NCI-H446 treated with DMSO at 0.1 percent for 48 hours (cell line): ENCODE data around the gene DAZAP1.
A peak's percentile ranks its signal among the peaks of the same experiment; 100 is the strongest.
"Not testable (repeated sequence)": the region's sequence is repeated elsewhere in the genome, so short reads cannot be mapped to it uniquely, and the experiment has no call there.

Experiments
- DNase-seq: peaks from one replicate; lab custom pipeline; 2025; lab: John Stamatoyannopoulos, UW

DAZAP1 gene

DNA sequence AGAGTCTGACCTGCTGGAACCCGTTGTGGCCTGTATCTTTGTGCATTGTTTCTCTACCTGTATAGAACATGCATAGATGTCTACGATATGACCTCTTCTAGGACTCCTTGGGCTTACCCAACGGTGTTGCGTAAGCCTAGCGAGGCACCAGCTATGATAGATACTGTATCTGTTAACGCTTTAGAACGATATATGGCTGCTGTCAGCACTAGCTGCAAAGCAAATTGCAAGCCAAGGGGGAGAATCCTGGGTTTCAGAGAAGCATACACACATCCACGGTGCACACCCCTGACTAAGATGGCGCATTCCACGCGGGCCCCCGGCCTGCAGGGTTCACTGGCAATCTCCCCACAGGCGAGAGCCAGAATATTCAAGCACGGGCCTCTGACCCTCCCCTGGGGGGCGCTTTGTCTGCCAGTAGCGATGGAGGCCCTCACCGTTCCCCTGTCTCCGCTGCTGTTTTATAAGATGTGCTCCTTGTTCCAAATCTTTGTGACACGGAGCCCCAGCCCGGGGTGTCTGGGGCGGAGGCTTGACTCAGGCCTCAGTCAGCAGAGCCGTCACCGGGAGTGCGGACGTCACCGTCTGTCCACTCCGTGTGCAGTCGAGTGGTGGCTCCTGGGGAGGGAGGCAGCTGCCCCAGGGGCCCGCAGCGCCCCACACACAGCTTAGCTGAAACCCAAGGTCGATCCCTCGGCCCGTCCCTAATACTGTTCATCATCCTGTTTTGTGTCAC, 17.9 kb downstream of the DAZAP1 start:
- DNase-seq, result no peak

DNA sequence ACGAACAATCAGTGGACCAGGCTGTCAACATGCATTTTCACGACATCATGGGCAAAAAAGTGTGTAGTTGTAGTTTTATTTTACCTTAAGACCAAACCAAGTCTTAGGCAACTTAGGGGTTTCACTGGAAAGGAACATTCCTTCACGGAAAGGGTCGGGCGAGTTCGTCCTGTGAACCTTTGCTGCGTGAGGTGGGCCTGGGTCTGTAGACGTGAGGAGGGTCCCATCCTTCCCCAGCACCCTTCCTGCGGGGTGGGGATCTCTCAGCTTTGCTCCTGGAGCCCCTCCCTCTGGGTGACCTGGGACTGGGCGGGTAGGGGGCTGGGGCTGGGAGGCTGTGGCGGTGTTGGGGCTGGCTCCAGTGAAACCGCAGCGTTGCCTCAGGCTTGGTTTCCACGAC, 18.5 kb downstream of the DAZAP1 start:
- no peak for DNase-seq

DNA sequence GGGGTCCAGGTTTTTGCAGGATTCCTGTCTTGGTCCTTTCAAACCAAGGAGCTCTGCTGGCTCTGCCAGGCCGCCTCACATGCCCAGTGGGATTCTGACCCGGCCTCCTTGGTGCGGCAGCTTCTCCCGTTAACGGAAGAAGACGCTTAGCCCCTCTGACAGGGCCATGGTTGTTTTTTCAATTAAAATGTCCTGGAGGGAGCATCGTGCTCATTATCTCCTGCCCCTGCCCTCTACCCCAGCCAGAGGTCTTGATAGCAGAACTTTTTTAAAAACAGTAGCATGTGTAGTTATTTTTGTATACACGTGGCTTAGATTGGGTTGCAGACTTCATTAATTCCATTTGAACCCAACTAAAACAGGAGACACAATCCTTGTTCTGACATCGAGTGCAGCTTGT, 19.4 kb downstream of the DAZAP1 start:
- no peak for DNase-seq

DNA sequence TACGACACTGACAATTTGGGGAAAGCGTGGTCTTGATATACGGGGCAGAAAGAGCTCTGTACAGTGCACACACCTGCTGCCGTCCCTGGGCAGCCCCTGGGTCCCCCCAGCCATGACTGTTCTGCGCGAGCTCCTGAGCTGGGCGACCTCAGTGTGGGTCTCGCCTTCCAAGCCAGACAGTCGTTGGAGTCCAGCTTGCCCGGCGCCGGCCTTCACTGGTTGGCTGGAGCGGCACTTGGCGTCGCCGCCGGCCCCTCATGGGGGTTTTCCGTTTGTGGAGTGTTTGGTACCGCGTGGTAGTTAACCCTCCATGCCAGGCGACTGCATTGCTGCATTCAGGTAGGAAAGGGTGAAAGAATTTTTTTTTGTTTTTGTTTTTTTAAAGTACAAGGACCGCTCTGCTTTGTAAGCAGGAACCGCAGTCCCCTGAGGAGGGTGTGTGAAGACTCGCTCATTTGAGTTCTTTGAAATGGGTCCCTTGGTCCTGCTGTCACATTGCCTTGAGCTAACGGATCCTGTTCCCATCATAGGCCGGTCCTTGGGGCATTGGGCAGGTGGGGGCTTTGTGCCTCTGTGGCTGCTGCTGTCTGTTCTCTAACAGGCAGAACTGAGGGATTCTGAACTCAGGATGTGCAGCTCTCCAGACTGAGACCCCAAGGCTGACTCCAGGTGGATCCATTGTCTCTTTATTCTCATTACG, 20.0 kb downstream of the DAZAP1 start:
- no peak for DNase-seq

DNA sequence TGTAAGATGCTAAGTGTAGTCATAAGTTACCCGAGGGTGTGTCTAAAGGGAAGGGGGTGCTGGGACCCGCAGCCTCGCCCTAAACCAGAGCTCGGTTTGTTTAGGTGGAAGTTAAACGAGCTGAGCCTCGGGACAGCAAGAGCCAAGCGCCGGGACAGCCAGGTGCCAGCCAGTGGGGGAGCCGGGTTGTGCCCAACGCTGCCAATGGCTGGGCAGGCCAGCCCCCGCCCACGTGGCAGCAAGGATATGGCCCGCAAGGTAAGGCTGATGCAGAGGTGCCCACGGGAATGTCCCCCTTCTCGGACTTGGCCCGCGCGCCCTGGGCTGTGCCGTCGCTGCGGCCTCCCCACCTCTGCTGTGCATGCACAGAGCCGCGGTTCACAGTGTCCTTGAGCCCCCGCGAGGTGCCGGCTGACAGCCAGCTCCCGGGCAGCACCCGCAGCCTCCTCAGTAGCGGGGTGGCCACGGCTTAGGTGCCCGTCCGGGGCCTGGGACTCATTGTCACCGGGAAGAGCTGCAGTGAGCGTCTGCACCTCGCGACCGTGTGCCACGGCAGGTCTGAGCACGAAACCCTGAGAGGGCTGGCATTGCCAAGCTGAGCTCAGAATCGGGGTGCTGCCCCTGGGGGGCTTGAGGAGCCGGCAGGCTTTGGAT, 21.5 kb downstream of the DAZAP1 start:
- no peak for DNase-seq

DNA sequence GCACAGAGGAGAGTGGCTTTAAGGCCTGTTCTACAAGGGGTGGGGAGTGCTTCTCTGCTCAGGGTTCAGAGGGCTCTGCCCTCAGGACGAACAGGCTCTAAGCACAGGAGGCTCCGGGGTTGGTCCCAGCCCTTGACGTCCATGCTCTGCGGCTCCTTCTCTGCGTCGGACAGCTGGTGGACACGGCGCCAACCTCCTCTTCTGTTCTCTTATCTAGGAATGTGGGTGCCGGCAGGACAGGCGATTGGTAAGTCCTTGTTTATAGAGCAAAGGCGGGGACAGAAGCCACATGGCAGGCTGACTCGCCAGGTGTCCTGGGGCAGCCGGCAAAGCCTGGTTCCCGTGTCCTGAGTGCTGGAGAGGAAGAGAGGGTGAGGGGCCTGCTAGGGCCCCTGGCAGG, 22.4 kb downstream of the DAZAP1 start:
- DNase-seq, result no peak

DNA sequence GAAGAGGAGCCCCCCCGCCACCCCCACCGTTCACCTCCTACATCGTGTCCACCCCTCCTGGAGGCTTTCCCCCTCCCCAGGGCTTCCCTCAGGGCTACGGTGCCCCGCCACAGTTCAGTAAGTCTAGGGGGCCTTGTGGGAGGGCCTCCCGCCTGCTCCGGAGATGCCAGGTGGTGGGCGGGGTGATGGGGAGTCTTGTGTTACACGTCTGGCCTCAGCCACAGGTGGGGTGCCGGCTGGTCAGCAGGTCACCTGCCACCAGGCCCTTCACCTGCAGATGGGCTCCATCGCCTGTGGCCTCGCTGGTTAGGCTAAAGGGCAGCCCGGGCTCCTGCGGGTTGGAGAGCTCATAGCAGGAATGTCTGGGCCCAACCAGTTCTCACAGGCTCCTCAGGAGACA, 22.9 kb downstream of the DAZAP1 start:
- DNase-seq, result no peak

DNA sequence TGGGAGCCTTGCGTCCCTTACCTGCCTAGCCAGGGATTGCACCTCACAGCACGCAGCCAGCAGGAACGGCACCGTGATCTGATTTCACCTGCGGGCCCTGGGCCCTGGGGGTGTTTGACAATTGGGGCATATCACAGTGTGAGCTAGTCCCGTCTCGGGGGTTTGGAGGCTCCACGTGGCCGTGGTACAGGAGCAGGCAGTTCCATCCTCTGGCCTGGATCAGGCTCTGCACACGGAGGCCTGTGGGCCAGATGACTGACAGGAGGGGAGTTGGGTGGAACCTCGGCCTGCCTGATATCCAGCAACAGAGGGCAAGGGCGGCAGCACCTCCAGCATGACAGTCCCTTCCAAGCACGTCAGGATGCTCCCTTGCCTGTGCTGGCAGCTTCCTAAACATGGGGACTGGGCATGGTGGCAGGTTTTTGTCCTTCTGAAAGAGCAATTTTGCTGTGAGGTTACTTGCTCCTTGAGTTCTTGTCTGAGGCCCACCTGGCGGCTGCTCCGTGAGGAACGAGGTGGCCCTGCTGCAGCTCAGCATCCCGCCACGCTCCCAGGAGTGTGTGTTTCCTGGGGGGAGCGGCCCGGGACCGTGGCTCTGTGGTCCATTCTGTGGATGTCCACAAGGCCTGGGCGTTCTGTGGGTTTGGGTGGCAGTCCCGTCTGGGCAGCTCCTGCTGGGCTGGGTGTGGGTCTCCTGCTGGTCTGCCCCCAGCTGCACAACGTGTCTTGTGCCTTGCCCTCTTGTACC, 24.5 kb downstream of the DAZAP1 start:
- DNase-seq, result no peak

DNA sequence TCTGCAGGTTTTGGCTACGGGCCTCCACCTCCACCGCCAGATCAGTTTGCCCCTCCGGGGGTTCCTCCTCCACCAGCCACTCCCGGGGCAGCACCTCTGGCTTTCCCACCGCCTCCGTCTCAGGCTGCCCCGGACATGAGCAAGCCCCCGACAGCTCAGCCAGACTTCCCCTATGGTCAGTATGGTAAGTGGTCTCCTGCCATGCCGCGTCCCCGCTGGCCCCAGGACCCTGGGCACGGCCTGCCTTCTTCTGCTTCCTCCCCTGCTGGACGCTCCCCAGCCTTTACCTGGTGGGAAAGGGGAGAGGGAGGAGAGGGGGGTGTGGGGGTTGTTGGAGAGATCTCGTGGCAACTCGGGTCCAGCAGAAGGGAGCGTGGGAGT, 25.1 kb downstream of the DAZAP1 start:
- no peak for DNase-seq

DNA sequence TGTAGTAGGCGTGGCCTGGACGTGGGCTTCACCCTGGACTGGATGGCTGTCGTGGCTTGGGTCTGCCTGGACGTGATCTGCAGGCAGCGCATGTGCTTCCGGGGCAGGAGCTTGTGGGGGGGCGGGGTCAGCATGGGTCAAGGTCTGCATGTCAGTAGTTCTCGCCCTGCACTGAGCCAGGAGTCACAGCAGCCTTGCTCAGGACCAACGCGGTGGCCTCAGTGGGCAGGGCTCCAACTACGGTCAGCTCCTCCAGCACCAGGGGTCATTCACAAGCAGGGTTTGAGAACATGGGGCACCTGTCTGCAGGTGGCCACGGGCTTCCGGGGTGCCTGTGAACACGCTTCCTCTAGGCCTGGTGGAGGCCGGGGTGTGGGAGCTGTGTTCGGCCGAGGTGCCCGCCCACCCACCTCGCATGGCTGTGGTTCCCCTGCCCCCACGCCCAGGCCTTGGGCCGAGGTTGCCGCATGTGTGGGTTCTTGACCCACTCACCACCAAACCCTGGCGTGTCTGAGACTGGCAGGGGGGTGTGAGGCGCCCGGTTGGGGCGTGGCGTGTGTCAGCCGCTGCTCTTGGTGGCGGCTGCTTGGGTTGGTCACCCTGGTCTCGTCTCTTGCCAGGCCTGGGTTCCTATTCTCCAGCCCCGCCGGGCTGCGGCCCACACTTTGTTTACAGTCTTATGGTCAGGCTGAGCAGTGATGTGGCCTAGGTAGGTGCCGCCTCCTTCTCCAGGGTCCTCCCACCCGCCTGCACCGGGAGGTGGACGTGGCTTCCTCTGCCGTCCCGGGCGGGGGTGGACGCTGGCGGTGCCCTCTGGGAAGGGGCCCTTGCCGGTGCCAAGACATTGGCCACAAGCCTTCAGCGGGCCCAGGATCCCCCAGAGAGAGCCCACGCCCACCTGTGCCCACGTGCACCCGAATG, 26.0 kb downstream of the DAZAP1 start:
- DNase-seq, result no peak

DNA sequence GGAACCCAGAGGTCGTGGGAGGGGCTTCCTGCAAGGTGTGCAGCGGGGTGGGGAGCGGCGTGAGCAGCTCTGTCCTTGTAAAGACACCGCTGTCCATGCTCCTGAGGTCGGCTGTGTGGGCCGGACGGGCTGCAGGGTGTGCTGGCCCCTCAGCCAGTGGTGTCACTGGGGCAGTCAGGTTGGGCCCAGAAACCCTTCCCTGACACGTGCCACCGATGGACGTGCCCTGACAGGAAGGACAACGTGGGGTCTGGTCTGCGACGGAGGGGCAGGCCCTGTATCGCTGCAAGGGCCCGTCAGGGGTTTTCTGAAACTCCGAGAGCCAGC, 26.6 kb downstream of the DAZAP1 start:
- no peak for DNase-seq

DNA sequence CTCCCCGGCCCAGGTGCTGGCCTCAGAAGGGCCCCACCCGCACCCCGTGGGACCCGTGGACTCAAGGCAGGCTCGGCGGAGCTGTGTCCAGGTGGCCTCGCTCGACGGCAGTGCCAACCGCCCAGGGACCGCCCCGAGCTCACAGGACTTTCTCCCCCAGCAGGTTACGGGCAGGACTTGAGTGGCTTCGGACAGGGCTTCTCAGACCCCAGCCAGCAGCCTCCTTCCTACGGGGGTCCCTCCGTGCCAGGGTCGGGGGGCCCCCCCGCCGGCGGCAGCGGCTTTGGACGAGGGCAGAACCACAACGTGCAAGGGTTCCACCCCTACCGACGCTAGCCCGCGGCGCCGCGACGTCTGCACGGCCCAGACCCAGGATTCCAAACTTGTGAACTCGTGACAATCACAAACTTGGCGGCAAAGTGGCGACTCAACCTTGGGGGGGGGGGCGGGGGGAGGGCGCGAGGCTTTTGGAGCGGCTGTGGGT, 27.2 kb downstream of the DAZAP1 start:
- DNase-seq, result no peak

DNA sequence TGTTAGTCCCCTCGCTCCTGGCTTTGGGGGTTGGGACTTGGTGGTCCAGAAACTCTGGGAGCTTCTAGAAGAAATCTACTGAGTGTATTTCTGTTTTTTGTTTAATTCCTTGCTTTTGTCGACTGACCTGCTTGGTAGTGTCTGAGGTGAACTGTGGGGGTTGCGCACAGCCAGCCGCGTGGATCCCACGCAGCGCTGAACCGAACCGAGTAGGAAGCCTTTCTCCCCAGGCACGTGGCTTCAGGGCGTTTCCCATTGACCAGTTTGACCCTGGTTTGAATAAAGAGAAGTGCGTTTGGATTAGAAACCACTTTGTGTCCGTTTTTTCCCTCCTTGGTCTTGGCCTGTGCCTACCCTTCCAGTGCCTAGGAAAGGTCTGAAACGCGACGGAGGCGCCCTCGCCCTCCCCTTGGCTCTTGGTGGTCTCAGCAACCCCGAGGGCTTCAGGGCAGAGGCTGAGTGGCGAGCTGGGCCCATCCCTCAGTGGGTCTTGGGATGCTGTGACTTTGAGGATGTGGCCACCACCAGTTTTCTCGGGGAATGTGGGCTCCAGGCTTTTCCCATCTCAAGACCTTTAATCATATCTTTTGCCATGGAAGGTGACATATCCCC, 28.1 kb downstream of the DAZAP1 start:
- no peak for DNase-seq

DNA sequence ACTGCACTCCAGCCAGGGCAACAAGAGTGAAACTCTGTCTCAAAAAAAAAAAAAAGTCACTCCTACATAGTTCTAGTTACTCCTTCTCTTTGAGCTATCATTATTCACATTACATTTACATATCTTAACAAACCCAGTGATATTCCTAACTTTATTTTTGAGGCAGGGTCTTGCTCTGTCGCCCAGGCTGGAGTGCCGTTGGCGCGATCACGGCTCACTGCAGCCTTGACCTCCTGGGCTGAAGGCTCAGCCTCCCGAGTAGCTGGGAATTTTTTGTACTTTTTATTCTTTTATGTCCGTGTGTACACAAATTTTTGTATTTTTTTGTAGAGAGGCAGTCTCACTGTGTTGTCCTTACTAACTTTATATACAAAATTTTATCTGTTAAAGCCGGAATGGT, 30.2 kb downstream of the DAZAP1 start:
- no peak for DNase-seq

DNA sequence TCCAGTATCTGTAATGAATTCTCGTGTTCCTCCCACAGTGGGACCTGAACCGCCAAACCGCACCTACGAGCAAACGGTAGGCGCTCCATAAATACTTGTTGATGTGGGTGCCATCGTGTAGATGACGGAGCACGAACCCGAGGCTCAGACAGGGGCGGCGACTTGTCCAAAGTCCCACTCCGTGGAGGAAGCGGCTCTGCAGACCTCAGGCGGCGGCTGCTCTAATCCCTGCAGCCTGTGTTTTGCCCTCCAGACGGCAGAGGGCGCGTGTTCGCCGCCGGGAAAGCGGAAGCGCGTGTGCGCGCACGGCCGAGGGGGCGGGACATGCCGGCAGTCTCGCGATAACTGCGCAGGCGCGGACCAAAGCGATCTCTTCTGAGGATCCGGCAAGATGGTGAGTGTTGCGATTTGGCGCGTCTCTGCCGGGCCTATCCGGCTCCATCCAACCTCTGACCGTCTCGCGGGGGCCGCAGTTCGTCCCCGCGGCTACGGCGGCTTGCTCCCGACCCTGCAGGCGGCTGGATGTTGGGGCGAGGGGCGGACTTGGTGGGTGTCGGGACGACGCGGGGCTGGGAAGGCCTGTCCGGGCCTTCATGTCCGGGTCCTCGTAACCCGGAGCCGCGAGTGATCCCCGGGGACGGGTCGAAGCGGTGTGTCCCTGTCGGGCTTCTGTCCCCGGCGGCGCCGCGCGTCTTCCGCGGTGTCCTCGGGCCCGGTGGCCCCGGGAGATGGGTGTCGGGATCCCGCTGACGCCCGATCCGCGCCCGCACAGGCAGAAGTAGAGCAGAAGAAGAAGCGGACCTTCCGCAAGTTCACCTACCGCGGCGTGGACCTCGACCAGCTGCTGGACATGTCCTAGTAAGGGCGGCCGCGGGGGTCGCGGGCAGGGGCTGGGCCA, 30.9 kb downstream of the DAZAP1 start, which contains the start of gene RPS15:
RPS15 (plus strand) TSS at position 362 of the 898 bp plus-strand sequence; CDS start at position 392, 30 bp downstream.
- peak; percentile 89 for DNase-seq

DNA sequence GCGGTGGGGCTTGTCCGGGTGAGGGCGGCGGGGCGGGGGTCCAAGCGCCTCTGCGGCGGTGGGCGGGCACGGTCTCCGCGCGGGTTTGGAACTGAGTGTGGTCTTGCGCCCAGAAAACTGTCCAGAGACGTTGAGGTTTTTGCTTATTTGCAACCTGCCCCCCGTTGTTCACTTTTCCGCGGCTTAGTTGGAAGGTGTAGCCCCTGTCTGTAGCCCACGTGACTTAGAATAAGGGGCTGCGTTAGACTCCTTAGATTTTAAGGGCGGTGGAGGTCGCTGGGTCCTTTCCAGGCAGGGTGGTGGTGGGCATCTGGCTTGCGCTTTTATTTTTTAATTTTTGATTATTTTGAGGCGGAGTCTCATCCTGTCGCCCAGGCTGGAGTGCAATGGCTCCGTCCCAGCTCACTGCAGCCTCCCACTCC, 31.6 kb downstream of the DAZAP1 start:
- DNase-seq, result no peak

DNA sequence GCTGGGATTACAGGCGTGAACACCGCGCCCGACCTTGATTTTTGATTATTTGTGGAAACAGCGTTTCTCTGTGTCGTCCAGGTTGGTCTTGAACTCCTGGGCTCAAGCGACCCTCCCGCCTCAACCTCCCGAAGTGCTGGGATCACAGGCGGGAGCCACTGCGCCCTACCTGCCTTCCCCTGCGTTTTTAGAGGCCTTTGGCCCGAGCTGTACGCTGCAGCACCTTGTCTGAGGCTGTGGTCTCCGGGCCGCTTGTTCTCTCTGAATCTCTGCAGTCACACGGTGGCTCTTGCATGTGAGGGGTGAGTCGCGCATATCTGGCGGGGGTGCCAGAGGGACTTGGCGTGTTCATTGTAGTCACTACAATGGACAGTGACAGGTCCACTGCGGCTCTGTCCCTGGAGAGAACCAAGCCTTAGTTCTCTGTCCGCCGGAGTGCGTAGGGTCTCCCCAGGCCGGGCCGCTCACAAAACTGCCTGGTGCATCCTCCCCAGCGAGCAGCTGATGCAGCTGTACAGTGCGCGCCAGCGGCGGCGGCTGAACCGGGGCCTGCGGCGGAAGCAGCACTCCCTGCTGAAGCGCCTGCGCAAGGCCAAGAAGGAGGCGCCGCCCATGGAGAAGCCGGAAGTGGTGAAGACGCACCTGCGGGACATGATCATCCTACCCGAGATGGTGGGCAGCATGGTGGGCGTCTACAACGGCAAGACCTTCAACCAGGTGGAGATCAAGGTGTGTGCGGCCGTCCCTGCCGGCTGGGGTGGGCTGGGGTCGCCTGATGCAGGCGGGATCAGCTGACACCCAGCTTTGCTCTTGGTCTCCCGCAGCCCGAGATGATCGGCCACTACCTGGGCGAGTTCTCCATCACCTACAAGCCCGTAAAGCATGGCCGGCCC, 32.4 kb downstream of the DAZAP1 start:
- not testable (repeated sequence) for DNase-seq

DNA sequence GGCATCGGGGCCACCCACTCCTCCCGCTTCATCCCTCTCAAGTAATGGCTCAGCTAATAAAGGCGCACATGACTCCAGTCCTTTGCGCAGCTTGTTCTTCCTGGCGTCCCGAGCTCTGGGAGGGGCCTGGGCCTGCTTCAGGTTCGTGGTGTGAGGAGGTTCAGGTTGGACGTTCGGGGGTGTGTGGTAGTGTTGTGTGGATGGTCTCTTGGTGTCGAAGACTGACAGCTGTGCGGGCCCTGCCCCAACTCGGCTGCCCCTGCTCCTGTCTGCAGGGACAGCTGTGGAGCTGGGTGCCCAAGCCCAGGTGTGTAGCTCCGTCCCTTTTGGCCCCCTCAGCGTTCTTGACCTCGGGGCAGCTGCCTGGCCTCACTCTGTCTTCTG, 33.0 kb downstream of the DAZAP1 start:
- no peak for DNase-seq

DNA sequence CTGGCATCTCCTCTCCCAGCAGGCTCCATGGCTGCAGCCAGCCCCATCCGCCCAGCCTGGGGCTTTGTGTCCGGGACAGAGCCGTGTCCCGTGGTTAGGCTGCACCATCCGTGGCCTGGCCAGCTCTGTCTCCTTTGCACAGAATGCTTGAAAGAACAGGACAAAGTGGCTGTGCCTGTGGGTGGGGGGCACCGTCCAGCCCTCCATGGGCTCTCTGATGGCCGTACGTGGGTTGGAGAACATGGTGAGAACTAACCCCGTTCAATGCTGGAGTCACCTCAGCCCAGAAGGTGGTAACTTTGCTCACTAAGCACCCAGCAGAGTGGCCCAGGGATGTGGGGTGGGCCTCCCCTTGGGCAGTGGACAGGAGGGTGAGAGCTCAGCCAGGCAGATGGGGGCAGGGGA, 33.6 kb downstream of the DAZAP1 start:
- no peak for DNase-seq
